Testis (tissue), 3 donors: ENCODE results near the gene STAP1. TPM values are rescaled to one million over a fixed set of nuclear protein-coding genes. Genes with fewer than 3 reads are reported as not detected.
"Not testable (repeated sequence)": the region's sequence is repeated elsewhere in the genome, so short reads cannot be mapped to it uniquely, and the experiment has no call there.

ENCODE experiments used
- DNase-seq: peaks from one replicate; pipeline ENCODE4 v3.0.0-alpha.2; 2019
- H3K27ac ChIP-seq, 2 donors: fragments of 200-600 bp; sonication (generic); one replicate each; pipeline ENCODE4 v1.5.1; 2019
- H3K27me3 ChIP-seq: fragments of 200-600 bp; sonication (generic); one replicate; pipeline ENCODE4 v1.5.1; 2019
- H3K36me3 ChIP-seq: fragments of 200-600 bp; sonication (generic); one replicate; pipeline ENCODE4 v1.5.1; 2017; ENCODE audit warnings: low read depth; ENCODE audit errors: missing control alignments
- H3K4me1 ChIP-seq: fragments of 200-600 bp; sonication (generic); one replicate; pipeline ENCODE4 v1.5.1; 2019
- H3K4me3 ChIP-seq, 2 donors: fragments of 200-600 bp; sonication (generic); one replicate each; pipeline ENCODE4 v1.5.1; 2017 to 2019
- H3K9me3 ChIP-seq: fragments of 200-600 bp; sonication (generic); one replicate; pipeline ENCODE4 v1.5.1; 2017
- CTCF ChIP-seq, 3 experiments: fragments of 450-650 bp in 2 of 3; fragments of 200-600 bp in 1 of 3; sonication (generic) in 1 of 3; IDR thresholded peaks; one replicate each; pipeline ENCODE4 v1.5.1; 2016 to 2019; ENCODE audit warnings: antibody characterized with exemption in 3 of 3, mild to moderate bottlenecking in 2 of 3, moderate library complexity in 1 of 3
- POLR2A ChIP-seq: fragments of 450-650 bp; IDR thresholded peaks from one replicate; pipeline ENCODE4 v1.6.1; 2017; ENCODE audit warnings: antibody characterized with exemption, mild to moderate bottlenecking, moderate library complexity
- WGBS, 2 donors: methylation state at CpG; one replicate each; pipeline ENCODE4 v1.1.5; 2018; 5-methylcytosine and 5-hydroxymethylcytosine counted together
- intact Hi-C: fragments of 100-400 bp; cut with DNase I; formaldehyde crosslinking; loops from one replicate; pipeline ENCODE4 v1.15.1; 2023; ENCODE audit warnings: low total_unique reads
- polyA plus RNA-seq: library from polyadenylated mRNA; stranded (reverse); fragments of 350-450 nt; fragmentation: Illumina TruSeq; extraction: RNeasy Lipid Tissue Mini Kit (QIAGEN cat#74804); gene quantifications from one replicate; pipeline ENCODE4 v1.2.3, GENCODE V29; 2014; ENCODE audit warnings: low read depth, low replicate concordance; ENCODE audit not compliant: insufficient read depth
- total RNA-seq, 2 donors: library from RNA; depleted of rRNA; stranded (reverse); fragments of >200 nt; gene quantifications; one replicate each; pipeline ENCODE4 v1.2.3, GENCODE V29; 2016

STAP1 gene
- total and polyA plus RNA-seq, 3 donors from 2014 or later = 0.93 to 3.0 (median 2.7) TPM

- WGBS, 2 donors = 85 to 86% methylated on average over 10 of the region's 10 CpGs
Observed at GRCh38 chr4:67522851-67523671, 35.5 kb upstream of the STAP1 start.

GRCh38 chr4:67524140-67524539 lies 34.4 kb upstream of the STAP1 start:
- 88 to 95% methylated on average over 3 of the region's 3 CpGs for WGBS, 2 donors
- H3K36me3 ChIP-seq, intact Hi-C loops, DNase-seq, H3K4me1 ChIP-seq, H3K9me3 ChIP-seq, H3K4me3 ChIP-seq, H3K27me3 ChIP-seq, H3K27ac ChIP-seq: not testable (repeated sequence)

More at GRCh38 chr4:67522851-67523671, 35.5 kb upstream of the STAP1 start:
- Histone ChIP-seq H3K36me3 (no peaks in the 10 kb centered on the region), H3K27me3 (no peaks in the 10 kb centered on the region), H3K9me3 (no peaks in the 10 kb centered on the region), H3K4me3 (no peak overlapping the region), H3K27ac (no peak overlapping the region), H3K4me1 (no peaks in the 10 kb centered on the region)
- TF ChIP-seq POLR2A = no peak
- DNase-seq = no peak
- intact Hi-C loops = no loop called here

GRCh38 chr4:67531379-67531962 lies 27.1 kb upstream of the STAP1 start:
- 90 to 91% methylated on average over 4 of the region's 4 CpGs for WGBS, 2 donors
- Histone ChIP-seq H3K4me3 (no peak overlapping the region), H3K4me1 (no peaks in the 10 kb centered on the region), H3K36me3 (no peaks in the 10 kb centered on the region), H3K27ac (no peak overlapping the region), H3K9me3 (no peaks in the 10 kb centered on the region), H3K27me3 (no peaks in the 10 kb centered on the region)
- DNase-seq = no peak
- TF ChIP-seq CTCF (IDR thresholded peaks at IDR 0.05) = no peak
- no peak for TF ChIP-seq POLR2A
- intact Hi-C loops = no loop called here

GRCh38 chr4:67532397-67532796 lies 26.1 kb upstream of the STAP1 start:
- H3K27me3 ChIP-seq, H3K4me3 ChIP-seq, intact Hi-C loops, H3K27ac ChIP-seq, H3K4me1 ChIP-seq, DNase-seq, H3K9me3 ChIP-seq, H3K36me3 ChIP-seq: not testable (repeated sequence)
- WGBS, 2 donors = 94 to 96% methylated on average over 4 of the region's 4 CpGs

GRCh38 chr4:67533112-67533511 lies 25.4 kb upstream of the STAP1 start:
- H3K36me3 ChIP-seq = no peaks in the 10 kb centered on the region
- no peak for DNase-seq
- WGBS, 2 donors = 93 to 94% methylated on average over 3 of the region's 3 CpGs
- no peak for TF ChIP-seq POLR2A
- TF ChIP-seq CTCF (IDR thresholded peaks at IDR 0.05) = no peak
- intact Hi-C loops = no loop called here
- H3K9me3 ChIP-seq = no peaks in the 10 kb centered on the region
- no peak overlapping the region for H3K4me3 ChIP-seq
- H3K4me1 ChIP-seq = no peaks in the 10 kb centered on the region
- H3K27ac ChIP-seq = no peak overlapping the region
- no peaks in the 10 kb centered on the region for H3K27me3 ChIP-seq

- H3K27me3 ChIP-seq = no peaks in the 10 kb centered on the region
- H3K27ac ChIP-seq = no peak overlapping the region
- H3K4me1 ChIP-seq = no peaks in the 10 kb centered on the region
- 87 to 88% methylated on average over 2 of the region's 2 CpGs for WGBS, 2 donors
- H3K9me3 ChIP-seq = no peaks in the 10 kb centered on the region
- H3K4me3 ChIP-seq = no peak overlapping the region
- intact Hi-C loops = no loop called here
- no peak for DNase-seq
- H3K36me3 ChIP-seq = no peaks in the 10 kb centered on the region
- TF ChIP-seq CTCF (IDR thresholded peaks at IDR 0.05) (no peak), POLR2A (no peak)
Observed at GRCh38 chr4:67535280-67535840, 23.2 kb upstream of the STAP1 start.
